HG02852 (cell line): Measurements from ENCODE around the gene AK6.
A peak's percentile ranks its signal among the peaks of the same experiment; 100 is the strongest.
"Not testable (repeated sequence)": the region's sequence is repeated elsewhere in the genome, so short reads cannot be mapped to it uniquely, and the experiment has no call there.

Source experiments
- ATAC-seq: cut with Tn5 transposase; IDR thresholded peaks from one replicate; pipeline ENCODE4 v1.9.1; 2021; ENCODE audit warnings: mild to moderate bottlenecking, moderate library complexity; ENCODE audit not compliant: unreplicated experiment

AK6 gene

GRCh38 chr5:69341520-69342161 is 27.7 kb downstream of the AK6 start:
- ATAC-seq, result no peak

GRCh38 chr5:69335341-69335935 is 33.9 kb downstream of the AK6 start:
- no peak for ATAC-seq

GRCh38 chr5:69334793-69335268 is 34.5 kb downstream of the AK6 start:
- peak; percentile 50 for ATAC-seq

GRCh38 chr5:69333668-69334315 is 35.5 kb downstream of the AK6 start:
- not testable (repeated sequence) for ATAC-seq

GRCh38 chr5:69331528-69332445 is 37.5 kb downstream of the AK6 start:
- ATAC-seq, result no peak

- ATAC-seq, result no peak
These were observed 39.3 kb downstream of the AK6 start for GRCh38 chr5:69329905-69330489.

GRCh38 chr5:69326365-69326764 is 43.0 kb downstream of the AK6 start:
- ATAC-seq, result no peak

- no peak for ATAC-seq
These were observed 51.9 kb downstream of the AK6 start for GRCh38 chr5:69317391-69317790.

GRCh38 chr5:69315972-69316371 is 53.3 kb downstream of the AK6 start:
- ATAC-seq, result no peak

GRCh38 chr5:69313428-69313827 is 55.9 kb downstream of the AK6 start:
- no peak for ATAC-seq

- ATAC-seq, result no peak
These were observed 56.7 kb downstream of the AK6 start for GRCh38 chr5:69312459-69313160.

GRCh38 chr5:69309380-69309779 is 59.9 kb downstream of the AK6 start:
- no peak for ATAC-seq

GRCh38 chr5:69308046-69308553 is 61.2 kb downstream of the AK6 start:
- no peak for ATAC-seq

GRCh38 chr5:69305512-69305911 is 63.8 kb downstream of the AK6 start:
- ATAC-seq, result no peak
